ENCODE data around the gene ALPI.
"Not testable (repeated sequence)": the region's sequence is repeated elsewhere in the genome, so short reads cannot be mapped to it uniquely, and the experiment has no call there.

ALPI gene

GRCh38 chr2:232418466-232419244 lies 37.3 kb upstream of the ALPI start:
- H3K4me3 ChIP-seq (replicated peaks; ENCODE audit: low read depth, low read length), result no peak overlapping the region
- no peak for TF ChIP-seq CTCF (IDR thresholded peaks at IDR 0.05; ENCODE audit: low read length, missing control alignments)
- DNase-seq (ENCODE audit: low read depth), result peak; percentile 3

GRCh38 chr2:232419245-232420072 lies 36.5 kb upstream of the ALPI start:
- no peak for TF ChIP-seq CTCF (IDR thresholded peaks at IDR 0.05; ENCODE audit: low read length, missing control alignments)
- DNase-seq (ENCODE audit: low read depth), result no peak
- no peak overlapping the region for H3K4me3 ChIP-seq (replicated peaks; ENCODE audit: low read depth, low read length)

GRCh38 chr2:232420073-232420454 lies 35.9 kb upstream of the ALPI start:
- no peak overlapping the region for H3K4me3 ChIP-seq (replicated peaks; ENCODE audit: low read depth, low read length)
- TF ChIP-seq CTCF (IDR thresholded peaks at IDR 0.05; ENCODE audit: low read length, missing control alignments), result no peak
- DNase-seq (ENCODE audit: low read depth), result no peak

- no peak for TF ChIP-seq CTCF (IDR thresholded peaks at IDR 0.05; ENCODE audit: low read length, missing control alignments)
- H3K4me3 ChIP-seq (replicated peaks; ENCODE audit: low read depth, low read length), result no peak overlapping the region
- DNase-seq (ENCODE audit: low read depth), result no peak
These were observed 35.3 kb upstream of the ALPI start for GRCh38 chr2:232420463-232421188.

- no peak for TF ChIP-seq CTCF (IDR thresholded peaks at IDR 0.05; ENCODE audit: low read length, missing control alignments)
- DNase-seq (ENCODE audit: low read depth), result no peak
- H3K4me3 ChIP-seq (replicated peaks; ENCODE audit: low read depth, low read length), result no peak overlapping the region
These were observed 34.7 kb upstream of the ALPI start for GRCh38 chr2:232421189-232421785.

- no peak for DNase-seq (ENCODE audit: low read depth)
- no peak for TF ChIP-seq CTCF (IDR thresholded peaks at IDR 0.05; ENCODE audit: low read length, missing control alignments)
- H3K4me3 ChIP-seq (replicated peaks; ENCODE audit: low read depth, low read length), result no peak overlapping the region
These were observed 33.9 kb upstream of the ALPI start for GRCh38 chr2:232422051-232422450.

GRCh38 chr2:232422996-232423395 lies 33.0 kb upstream of the ALPI start:
- not testable (repeated sequence) for DNase-seq (ENCODE audit: low read depth); H3K4me3 ChIP-seq (replicated peaks; ENCODE audit: low read depth, low read length)

- H3K4me3 ChIP-seq (replicated peaks; ENCODE audit: low read depth, low read length); DNase-seq (ENCODE audit: low read depth): not testable (repeated sequence)
These were observed 32.5 kb upstream of the ALPI start for GRCh38 chr2:232423407-232423806.

Measured in fibroblast of pulmonary artery (primary cell).